GM23248 (cell line): ENCODE data around the gene HELLS.

Source experiments
- EZH2 ChIP-seq: fragments of 200-600 bp; sonication (generic); IDR thresholded peaks from 2 replicates; pipeline ENCODE4 v1.6.1; 2018; ENCODE audit warnings: antibody characterized with exemption, mild to moderate bottlenecking; ENCODE audit not compliant: insufficient read depth, poor library complexity, severe bottlenecking
- EZH2phosphoT487 ChIP-seq: fragments of 200-600 bp; sonication (generic); IDR thresholded peaks from 2 replicates; pipeline ENCODE4 v1.6.1; 2018; ENCODE audit warnings: antibody characterized with exemption, moderate library complexity, mild to moderate bottlenecking, low read depth; ENCODE audit not compliant: insufficient read depth

GRCh38 chr10:94614558-94614957 lies 69.0 kb downstream of the HELLS start:
- TF ChIP-seq EZH2 (no peak), EZH2phosphoT487 (no peak)
